Measurements from ENCODE around the gene MLC1.
"Not testable (repeated sequence)": the region's sequence is repeated elsewhere in the genome, so short reads cannot be mapped to it uniquely, and the experiment has no call there.

MLC1 gene

DNA sequence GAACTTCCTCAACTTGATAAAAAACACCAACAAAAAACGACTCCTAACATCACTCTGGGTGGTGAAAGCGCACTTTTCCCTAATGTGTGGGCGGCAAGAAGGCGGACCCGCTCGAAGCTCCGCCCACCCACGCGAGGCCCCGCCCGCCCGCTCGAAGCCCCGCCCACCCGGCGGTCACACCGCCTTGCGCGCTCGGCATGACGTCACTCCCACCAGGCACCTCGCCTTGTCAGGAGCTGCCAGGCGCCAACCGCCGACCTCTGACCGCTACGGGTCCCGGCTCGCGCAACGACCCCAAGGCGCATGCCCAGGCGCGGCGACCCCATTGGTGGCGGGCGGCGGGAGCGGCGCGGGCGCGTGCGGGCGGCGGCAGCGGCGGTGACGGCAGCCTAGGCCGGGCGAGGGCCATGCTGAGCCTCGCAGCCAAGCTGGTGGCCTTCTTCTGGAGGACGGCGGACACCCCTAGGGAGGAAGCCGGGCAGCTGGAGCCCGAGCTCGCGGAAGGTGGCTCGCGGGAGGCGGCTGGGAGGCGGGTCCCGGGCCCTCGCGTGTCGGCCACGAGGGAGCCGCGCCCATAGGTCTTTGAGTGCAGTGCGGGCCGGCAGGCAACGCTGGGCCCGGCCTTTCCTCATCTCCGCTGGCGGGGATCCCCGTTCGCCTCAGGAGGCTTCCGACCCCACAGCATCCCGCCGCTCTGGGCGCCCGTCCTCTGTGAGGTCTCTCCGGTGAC is 4.6 kb upstream of the MLC1 start, which contains the start of gene MOV10L1:
Gene MOV10L1, plus strand, starts transcription at position 325 of the 730 bp plus-strand sequence. Its CDS starts 83 bp downstream, at position 408.
- Mint-ChIP-seq H3K36me3 (ENCODE audit: low read depth) (peaks cover 5% of the 10 kb centered on the region), H3K4me1 (ENCODE audit: low read depth) (peaks cover 8% of the 10 kb centered on the region), H3K27ac (no peak within 1 kb of the TSS), H3K4me3 (no peak within 1 kb of the TSS), H3K9me3 (no peaks in the 10 kb centered on the region), H3K27me3 (ENCODE audit: low read depth) (peaks cover 13% of the 10 kb centered on the region)
- no peak for DNase-seq (ENCODE audit: low spot score)

DNA sequence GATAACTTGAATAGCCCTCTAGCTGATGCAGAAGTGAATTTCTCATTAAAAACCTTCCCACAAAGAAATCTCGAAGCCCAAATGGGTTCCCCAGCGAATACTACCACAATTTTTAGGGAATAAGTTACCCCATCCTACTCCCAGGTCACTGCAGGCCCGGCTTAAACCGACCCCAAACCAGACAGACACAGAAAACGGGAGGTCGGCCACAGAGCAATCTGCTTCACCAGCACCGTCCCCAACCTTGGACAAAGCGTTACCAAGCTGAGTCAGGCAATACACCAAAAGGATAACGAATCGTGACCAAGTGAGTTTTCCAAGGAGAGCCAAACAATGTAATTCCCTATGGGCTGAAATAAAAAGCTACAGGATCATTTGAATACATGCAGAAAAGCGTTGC is 4.0 kb upstream of the MLC1 start:
- no peak overlapping the region for H3K4me3 Mint-ChIP-seq
- H3K4me1 Mint-ChIP-seq (ENCODE audit: low read depth), result peaks cover 8% of the 10 kb centered on the region
- no peak for DNase-seq (ENCODE audit: low spot score)
- H3K27ac Mint-ChIP-seq, result no peak overlapping the region
- H3K9me3 Mint-ChIP-seq, result no peaks in the 10 kb centered on the region
- H3K36me3 Mint-ChIP-seq (ENCODE audit: low read depth), result peaks cover 5% of the 10 kb centered on the region
- peaks cover 15% of the 10 kb centered on the region for H3K27me3 Mint-ChIP-seq (ENCODE audit: low read depth)

DNA sequence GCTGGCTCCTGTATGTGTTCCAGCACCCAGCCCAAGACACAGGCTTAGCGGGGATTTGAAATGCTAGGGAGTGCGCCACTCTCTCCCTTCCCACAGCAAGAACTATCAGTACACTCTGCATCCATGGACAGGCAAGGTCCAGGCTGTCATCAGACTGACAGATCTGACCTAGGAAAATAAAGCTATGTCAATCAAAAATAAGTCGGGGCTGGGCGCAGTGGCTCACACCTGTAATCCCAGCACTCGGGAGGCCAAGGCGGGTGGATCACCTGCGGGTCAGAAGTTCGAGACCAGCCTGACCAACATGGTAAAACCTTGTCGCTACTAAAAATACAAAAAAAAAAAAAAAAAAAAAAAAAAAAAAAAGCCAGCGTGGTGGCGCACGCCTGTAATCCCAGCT is 2.9 kb upstream of the MLC1 start:
- Mint-ChIP-seq H3K4me1 (ENCODE audit: low read depth) (peaks cover 8% of the 10 kb centered on the region), H3K27ac (no peak overlapping the region), H3K27me3 (ENCODE audit: low read depth) (peaks cover 12% of the 10 kb centered on the region), H3K4me3 (no peak overlapping the region), H3K9me3 (no peaks in the 10 kb centered on the region), H3K36me3 (ENCODE audit: low read depth) (peaks cover 5% of the 10 kb centered on the region)
- no peak for DNase-seq (ENCODE audit: low spot score)

- peaks cover 8% of the 10 kb centered on the region for H3K4me1 Mint-ChIP-seq (ENCODE audit: low read depth)
- H3K36me3 Mint-ChIP-seq (ENCODE audit: low read depth), result peaks cover 5% of the 10 kb centered on the region
- no peak for DNase-seq (ENCODE audit: low spot score)
- H3K4me3 Mint-ChIP-seq, result no peak overlapping the region
- peaks cover 12% of the 10 kb centered on the region for H3K27me3 Mint-ChIP-seq (ENCODE audit: low read depth)
- H3K9me3 Mint-ChIP-seq, result no peaks in the 10 kb centered on the region
- H3K27ac Mint-ChIP-seq, result no peak overlapping the region
Observed at GRCh38 chr22:50087646-50088045, 2.4 kb upstream of the MLC1 start.

- not testable (repeated sequence) for H3K4me3 Mint-ChIP-seq; DNase-seq (ENCODE audit: low spot score); H3K4me1 Mint-ChIP-seq (ENCODE audit: low read depth); H3K9me3 Mint-ChIP-seq; H3K27ac Mint-ChIP-seq; H3K36me3 Mint-ChIP-seq (ENCODE audit: low read depth)
- H3K27me3 Mint-ChIP-seq (ENCODE audit: low read depth), result peaks cover 12% of the 10 kb centered on the region
Observed at GRCh38 chr22:50086975-50087374, 1.7 kb upstream of the MLC1 start.

GRCh38 chr22:50086526-50086925 is 1.3 kb upstream of the MLC1 start:
- Mint-ChIP-seq H3K4me1 (ENCODE audit: low read depth) (peaks cover 8% of the 10 kb centered on the region), H3K27me3 (ENCODE audit: low read depth) (peaks cover 12% of the 10 kb centered on the region), H3K9me3 (no peaks in the 10 kb centered on the region), H3K4me3 (no peak overlapping the region), H3K36me3 (ENCODE audit: low read depth) (peaks cover 5% of the 10 kb centered on the region), H3K27ac (no peak overlapping the region)
- DNase-seq (ENCODE audit: low spot score), result no peak

DNA sequence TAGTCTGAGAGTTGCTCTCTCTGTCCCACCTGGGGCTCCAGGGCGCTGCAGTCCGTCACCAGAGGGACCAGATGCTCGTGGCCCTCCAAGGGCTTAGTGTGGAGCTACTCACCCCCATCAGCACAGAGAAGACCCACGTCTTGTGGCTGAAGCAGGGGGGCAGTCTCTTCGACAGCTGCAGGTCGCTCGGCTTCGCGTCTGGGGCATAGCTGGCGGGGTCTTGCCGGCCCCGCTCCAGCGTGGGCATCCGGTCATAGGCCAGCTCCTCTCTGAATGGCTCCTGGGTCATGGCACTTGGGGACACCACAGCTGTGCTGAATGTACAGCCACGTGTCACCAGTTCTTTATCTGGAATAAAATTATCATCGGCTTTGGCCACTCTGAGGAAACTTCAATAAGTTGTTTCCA is 608 bp downstream of the MLC1 start:
- peaks cover 5% of the 10 kb centered on the region for H3K36me3 Mint-ChIP-seq (ENCODE audit: low read depth)
- no peak overlapping the region for H3K4me3 Mint-ChIP-seq
- no peak overlapping the region for H3K27ac Mint-ChIP-seq
- no peaks in the 10 kb centered on the region for H3K9me3 Mint-ChIP-seq
- no peak for DNase-seq (ENCODE audit: low spot score)
- H3K4me1 Mint-ChIP-seq (ENCODE audit: low read depth), result peaks cover 8% of the 10 kb centered on the region
- peaks cover 14% of the 10 kb centered on the region for H3K27me3 Mint-ChIP-seq (ENCODE audit: low read depth)

GRCh38 chr22:50084080-50084477 is 1.1 kb downstream of the MLC1 start:
- Mint-ChIP-seq H3K27me3 (ENCODE audit: low read depth) (peaks cover 14% of the 10 kb centered on the region), H3K36me3 (ENCODE audit: low read depth) (peaks cover 5% of the 10 kb centered on the region), H3K4me3 (no peak overlapping the region), H3K9me3 (no peaks in the 10 kb centered on the region), H3K4me1 (ENCODE audit: low read depth) (peaks cover 8% of the 10 kb centered on the region), H3K27ac (no peak overlapping the region)
- DNase-seq (ENCODE audit: low spot score), result no peak

GRCh38 chr22:50083462-50084079 is 1.7 kb downstream of the MLC1 start:
- Mint-ChIP-seq H3K36me3 (ENCODE audit: low read depth) (peaks cover 5% of the 10 kb centered on the region), H3K9me3 (no peaks in the 10 kb centered on the region), H3K4me1 (ENCODE audit: low read depth) (peaks cover 8% of the 10 kb centered on the region), H3K4me3 (no peak overlapping the region), H3K27me3 (ENCODE audit: low read depth) (peaks cover 14% of the 10 kb centered on the region), H3K27ac (no peak overlapping the region)
- no peak for DNase-seq (ENCODE audit: low spot score)

- Mint-ChIP-seq H3K4me1 (ENCODE audit: low read depth) (peaks cover 8% of the 10 kb centered on the region), H3K27ac (no peak overlapping the region), H3K36me3 (ENCODE audit: low read depth) (peaks cover 5% of the 10 kb centered on the region), H3K27me3 (ENCODE audit: low read depth) (peaks cover 14% of the 10 kb centered on the region), H3K4me3 (no peak overlapping the region), H3K9me3 (no peaks in the 10 kb centered on the region)
- DNase-seq (ENCODE audit: low spot score), result no peak
Observed at GRCh38 chr22:50082961-50083461, 2.2 kb downstream of the MLC1 start.

DNA sequence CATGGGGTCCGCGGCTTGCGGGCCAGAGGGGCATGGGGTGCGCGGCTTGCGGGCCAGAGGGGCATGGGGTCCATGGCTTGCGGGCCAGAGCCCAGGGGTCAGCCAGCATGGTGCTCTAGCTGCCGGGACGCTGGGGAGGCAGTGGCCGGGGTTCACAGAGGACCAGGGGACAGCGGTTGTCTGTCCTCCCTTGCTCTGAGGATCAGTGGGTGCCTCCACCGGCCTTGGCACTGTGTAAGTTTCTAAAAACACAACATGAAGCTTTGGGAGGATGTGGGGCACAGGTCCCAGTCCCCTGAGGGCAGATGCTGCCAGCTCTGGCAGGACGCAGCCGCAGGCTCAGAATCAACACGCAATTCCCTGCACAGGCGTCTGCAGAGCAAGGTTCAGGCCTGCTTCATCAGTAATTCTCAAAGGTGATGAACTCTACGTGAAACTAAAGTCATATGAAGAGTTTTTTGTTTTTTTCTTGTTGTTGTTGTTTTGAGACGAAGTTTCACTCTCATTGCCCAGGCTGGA is 3.0 kb downstream of the MLC1 start:
- DNase-seq (ENCODE audit: low spot score), result no peak
- Mint-ChIP-seq H3K4me3 (no peak overlapping the region), H3K27me3 (ENCODE audit: low read depth) (peaks cover 14% of the 10 kb centered on the region), H3K27ac (no peak overlapping the region), H3K9me3 (no peaks in the 10 kb centered on the region), H3K36me3 (ENCODE audit: low read depth) (peaks cover 4% of the 10 kb centered on the region), H3K4me1 (ENCODE audit: low read depth) (peaks cover 8% of the 10 kb centered on the region)

- Mint-ChIP-seq H3K27ac (no peak overlapping the region), H3K36me3 (ENCODE audit: low read depth) (peaks cover 2% of the 10 kb centered on the region), H3K9me3 (no peaks in the 10 kb centered on the region), H3K4me3 (no peak overlapping the region), H3K4me1 (ENCODE audit: low read depth) (peaks cover 8% of the 10 kb centered on the region), H3K27me3 (ENCODE audit: low read depth) (peaks cover 12% of the 10 kb centered on the region)
- no peak for DNase-seq (ENCODE audit: low spot score)
Observed at GRCh38 chr22:50081426-50082196, 3.6 kb downstream of the MLC1 start.

DNA sequence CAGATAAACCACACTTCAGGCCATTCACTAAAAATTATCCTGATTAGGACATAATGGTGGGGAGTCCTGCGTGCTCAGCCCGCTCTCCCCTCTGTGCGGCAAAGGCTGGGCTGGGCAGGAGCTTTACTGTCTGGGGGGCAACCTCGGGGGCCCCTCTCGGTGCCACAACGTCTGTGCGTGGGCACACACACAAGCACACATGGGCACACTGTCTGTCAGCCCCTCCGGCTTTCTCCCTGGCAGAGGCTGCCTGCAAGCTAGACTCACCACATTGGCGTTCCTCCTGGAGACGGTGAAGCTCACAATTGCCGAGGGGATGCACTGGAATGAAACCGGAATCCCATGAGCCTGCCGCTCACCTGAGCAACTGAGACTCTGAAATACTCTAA is 5.2 kb downstream of the MLC1 start:
- Mint-ChIP-seq H3K9me3 (no peaks in the 10 kb centered on the region), H3K27ac (no peak overlapping the region), H3K36me3 (ENCODE audit: low read depth) (no peaks in the 10 kb centered on the region), H3K4me1 (ENCODE audit: low read depth) (peaks cover 1% of the 10 kb centered on the region), H3K4me3 (no peak overlapping the region), H3K27me3 (ENCODE audit: low read depth) (peaks cover 7% of the 10 kb centered on the region)
- no peak for DNase-seq (ENCODE audit: low spot score)

- peaks cover 2% of the 10 kb centered on the region for H3K27me3 Mint-ChIP-seq (ENCODE audit: low read depth)
- H3K4me1 Mint-ChIP-seq (ENCODE audit: low read depth), result no peaks in the 10 kb centered on the region
- H3K9me3 Mint-ChIP-seq, result no peaks in the 10 kb centered on the region
- no peak for DNase-seq (ENCODE audit: low spot score)
- H3K4me3 Mint-ChIP-seq, result no peak overlapping the region
- H3K27ac Mint-ChIP-seq, result no peak overlapping the region
- no peaks in the 10 kb centered on the region for H3K36me3 Mint-ChIP-seq (ENCODE audit: low read depth)
Observed at GRCh38 chr22:50078761-50079160, 6.5 kb downstream of the MLC1 start.
